HepG2 (cell line): ENCODE data around the gene PHF2. TPM values are rescaled to one million over a fixed set of nuclear protein-coding genes. Genes with fewer than 3 reads are reported as not detected.
"Not testable (repeated sequence)": the region's sequence is repeated elsewhere in the genome, so short reads cannot be mapped to it uniquely, and the experiment has no call there.

ENCODE experiments used
- ATAC-seq: fragments of 200-7000 bp; cut with Tn5 transposase; 3 replicates; pipeline ENCODE4 v1.9.1; 2020; ENCODE audit warnings: mild to moderate bottlenecking, moderate library complexity
- BruUV-seq: library from RNA; stranded (reverse); fragments of 400-500 nt; replicated peaks from 2 replicates; lab custom pipeline; 2021; lab: Mats Ljungman, UMichigan
- CTCF ChIA-PET: fragments of 300-600 bp; formaldehyde crosslinking; extraction: SDS; loops from one replicate; lab custom pipeline; 2021; ENCODE audit warnings: low total read pairs, inconsistent platforms, low intra/inter-chr PET ratio; lab: Yijun Ruan, JAX
- POLR2A ChIA-PET: fragments of 350-600 bp; sonication (Branson Sonifier 250); formaldehyde crosslinking; loops from one replicate; lab custom pipeline; 2020; ENCODE audit warnings: antibody characterized with exemption, inconsistent platforms; lab: Yijun Ruan, JAX
- DNase-seq: peaks from one replicate; pipeline ENCODE4 v3.0.0-alpha.2; 2015; ENCODE audit warnings: low spot score
- FAIRE-seq: peaks from 3 replicates; lab custom pipeline; 2011; peaks lifted over from hg19 to GRCh38; lab: Jason Lieb, UNC
- H2AFZ ChIP-seq: one replicate; pipeline ENCODE4 v1.6.1; 2011; ENCODE audit warnings: low read length, inconsistent platforms
- H3K27ac ChIP-seq: fragments of 300-600 bp; 3 replicates; pipeline ENCODE4 v1.8.0; 2011; ENCODE audit warnings: mixed run types, mild to moderate bottlenecking, mixed read lengths, low read length, inconsistent platforms; ENCODE audit not compliant: insufficient read depth; ENCODE audit errors: extremely low read length
- H3K27me3 ChIP-seq, 2 experiments: fragments of 200-600 bp in 1 of 2; 2 replicates in 1 of 2; 3 replicates in 1 of 2; pipeline versions ENCODE4 v1.6.0 to v1.8.0; 2011; ENCODE audit warnings: low read length in 2 of 2, mild to moderate bottlenecking in 2 of 2, moderate library complexity in 2 of 2, inconsistent platforms in 1 of 2; ENCODE audit not compliant: insufficient read depth in 2 of 2, control insufficient read depth in 1 of 2
- H3K36me3 ChIP-seq, 2 experiments: fragments of 200-600 bp in 1 of 2; replicated peaks in 1 of 2; 2 replicates in 1 of 2; 3 replicates in 1 of 2; pipeline versions ENCODE4 v1.5.1 to v1.8.0; 2011; ENCODE audit warnings: low read length in 2 of 2, inconsistent platforms in 1 of 2; ENCODE audit not compliant: insufficient read depth in 2 of 2, control insufficient read depth in 1 of 2
- H3K4me1 ChIP-seq: 2 replicates; pipeline ENCODE4 v1.5.1; 2012; ENCODE audit warnings: low read length, inconsistent platforms; ENCODE audit not compliant: insufficient read depth
- H3K4me2 ChIP-seq: 2 replicates; pipeline ENCODE4 v1.6.0; 2011; ENCODE audit warnings: low read depth, low read length, inconsistent platforms
- H3K4me3 ChIP-seq, 3 experiments: fragments of 200-600 bp in 1 of 3; sonication (generic), shearing (Covaris generic) in 1 of 3; replicated peaks in 1 of 3; 2 replicates each; pipeline ENCODE4 v1.5.1; 2011 to 2016; ENCODE audit warnings: low read length in 3 of 3, inconsistent platforms in 2 of 3, low read depth in 2 of 3, mild to moderate bottlenecking in 2 of 3, control low read depth in 1 of 3, mixed read lengths in 1 of 3; ENCODE audit not compliant: insufficient read depth in 1 of 3
- H3K79me2 ChIP-seq: one replicate; pipeline ENCODE4 v1.6.1; 2011; ENCODE audit warnings: low read length, inconsistent platforms; ENCODE audit not compliant: insufficient read depth
- H3K9ac ChIP-seq: 2 replicates; pipeline ENCODE4 v1.6.0; 2011; ENCODE audit warnings: mild to moderate bottlenecking, low read depth, low read length, inconsistent platforms; ENCODE audit not compliant: insufficient read depth
- H3K9me3 ChIP-seq: 2 replicates; pipeline ENCODE4 v1.5.1; 2012; ENCODE audit warnings: mild to moderate bottlenecking, low read length
- H4K20me1 ChIP-seq: 2 replicates; pipeline ENCODE4 v1.6.0; 2011; ENCODE audit warnings: inconsistent platforms, mild to moderate bottlenecking, low read length, moderate library complexity; ENCODE audit not compliant: insufficient read depth
- WGBS: methylation state at CpG from one replicate; pipeline ENCODE4 v1.1.6; 2017; ENCODE audit warnings: low lambda C conversion rate; 5-methylcytosine and 5-hydroxymethylcytosine counted together
- in situ Hi-C: cut with HindIII; loops from 2 replicates; pipeline ENCODE4 v1.10.0; 2017; ENCODE audit warnings: low pct_unique_long_range_greater_than_20kb; ENCODE audit not compliant: extremely low pct_ligation_motif_present
- intact Hi-C: fragments of 100-400 bp; cut with micrococcal nuclease; formaldehyde crosslinking; loops from one replicate; pipeline ENCODE4 v1.10.0; 2022; ENCODE audit not compliant: unreplicated experiment
- polyA plus RNA-seq, 8 experiments: library from polyadenylated mRNA; depleted of rRNA in 3 of 8; stranded (reverse) in 7 of 8; unstranded in 1 of 8; fragments of >200 nt; fragmentation: Illumina TruSeq in 4 of 8; extraction: Trizol in 4 of 8; gene quantifications; 2 replicates each; pipeline versions ENCODE4 v1.2.1 to v1.2.3, GENCODE V29; 2011 to 2016; ENCODE audit warnings: low read depth in 4 of 8, missing spikeins in 1 of 8, mixed read lengths in 1 of 8; ENCODE audit not compliant: insufficient read depth in 1 of 8
- total RNA-seq, 5 experiments: library from RNA; depleted of rRNA; stranded (reverse); fragments of >200 nt; fragmentation: Illumina TruSeq; extraction: Trizol; gene quantifications; 2 replicates each; pipeline ENCODE4 v1.2.3, GENCODE V29; 2016; ENCODE audit warnings: low read depth in 1 of 5
- TF ChIP-seq, protein P1 (sequence below): sonication (generic); formaldehyde crosslinking; IDR thresholded peaks from one replicate; pipeline ENCODE4 v1.5.1; 2020; ENCODE audit warnings: mild to moderate bottlenecking, missing genetic modification reagents; ENCODE audit errors: not compliant biosample characterization

PHF2 gene
- total and polyA plus RNA-seq, 2 of the 13 experiments (the other 11 are each of a cell fraction or from before 2014, with no cell fraction given) = 6.6 to 9.1 TPM

DNA sequence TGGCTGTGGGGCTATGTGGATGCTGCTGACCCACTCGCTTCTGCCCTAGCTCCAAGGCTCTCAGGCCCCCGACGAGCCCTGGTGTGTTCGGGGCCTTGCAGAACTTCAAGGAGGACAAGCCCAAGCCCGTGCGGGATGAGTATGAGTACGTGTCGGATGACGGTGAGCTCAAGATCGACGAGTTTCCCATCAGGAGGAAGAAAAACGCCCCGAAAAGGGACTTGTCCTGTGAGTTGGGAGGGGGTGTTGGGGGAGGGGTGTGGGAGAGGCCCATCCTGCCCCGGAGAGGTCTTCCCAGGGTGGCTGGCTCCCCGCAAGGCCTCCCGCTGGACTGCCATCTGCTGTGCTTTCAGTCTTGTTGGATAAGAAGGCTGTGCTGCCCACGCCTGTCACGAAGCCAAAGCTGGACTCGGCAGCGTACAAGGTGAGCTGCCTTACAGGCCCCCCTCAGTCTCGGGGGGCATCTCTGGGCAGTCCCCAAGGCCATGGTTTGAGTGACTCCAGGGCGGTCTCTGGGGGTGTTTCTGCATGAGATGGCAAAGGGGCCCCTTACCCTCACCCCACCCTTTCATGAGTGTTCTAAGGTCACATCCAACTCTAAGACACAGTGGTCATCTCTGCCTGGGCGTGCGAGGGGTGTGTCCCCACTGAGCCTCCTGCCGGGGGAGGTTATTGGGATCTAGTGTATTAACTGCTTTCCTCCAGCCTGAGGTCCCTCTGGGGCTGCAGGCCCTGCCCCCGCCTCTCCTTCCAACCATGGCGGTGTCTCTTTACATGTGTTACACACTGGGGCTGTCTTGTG, 89.5 kb downstream of the PHF2 start (continued):
- TF ChIP-seq, protein P1, sequence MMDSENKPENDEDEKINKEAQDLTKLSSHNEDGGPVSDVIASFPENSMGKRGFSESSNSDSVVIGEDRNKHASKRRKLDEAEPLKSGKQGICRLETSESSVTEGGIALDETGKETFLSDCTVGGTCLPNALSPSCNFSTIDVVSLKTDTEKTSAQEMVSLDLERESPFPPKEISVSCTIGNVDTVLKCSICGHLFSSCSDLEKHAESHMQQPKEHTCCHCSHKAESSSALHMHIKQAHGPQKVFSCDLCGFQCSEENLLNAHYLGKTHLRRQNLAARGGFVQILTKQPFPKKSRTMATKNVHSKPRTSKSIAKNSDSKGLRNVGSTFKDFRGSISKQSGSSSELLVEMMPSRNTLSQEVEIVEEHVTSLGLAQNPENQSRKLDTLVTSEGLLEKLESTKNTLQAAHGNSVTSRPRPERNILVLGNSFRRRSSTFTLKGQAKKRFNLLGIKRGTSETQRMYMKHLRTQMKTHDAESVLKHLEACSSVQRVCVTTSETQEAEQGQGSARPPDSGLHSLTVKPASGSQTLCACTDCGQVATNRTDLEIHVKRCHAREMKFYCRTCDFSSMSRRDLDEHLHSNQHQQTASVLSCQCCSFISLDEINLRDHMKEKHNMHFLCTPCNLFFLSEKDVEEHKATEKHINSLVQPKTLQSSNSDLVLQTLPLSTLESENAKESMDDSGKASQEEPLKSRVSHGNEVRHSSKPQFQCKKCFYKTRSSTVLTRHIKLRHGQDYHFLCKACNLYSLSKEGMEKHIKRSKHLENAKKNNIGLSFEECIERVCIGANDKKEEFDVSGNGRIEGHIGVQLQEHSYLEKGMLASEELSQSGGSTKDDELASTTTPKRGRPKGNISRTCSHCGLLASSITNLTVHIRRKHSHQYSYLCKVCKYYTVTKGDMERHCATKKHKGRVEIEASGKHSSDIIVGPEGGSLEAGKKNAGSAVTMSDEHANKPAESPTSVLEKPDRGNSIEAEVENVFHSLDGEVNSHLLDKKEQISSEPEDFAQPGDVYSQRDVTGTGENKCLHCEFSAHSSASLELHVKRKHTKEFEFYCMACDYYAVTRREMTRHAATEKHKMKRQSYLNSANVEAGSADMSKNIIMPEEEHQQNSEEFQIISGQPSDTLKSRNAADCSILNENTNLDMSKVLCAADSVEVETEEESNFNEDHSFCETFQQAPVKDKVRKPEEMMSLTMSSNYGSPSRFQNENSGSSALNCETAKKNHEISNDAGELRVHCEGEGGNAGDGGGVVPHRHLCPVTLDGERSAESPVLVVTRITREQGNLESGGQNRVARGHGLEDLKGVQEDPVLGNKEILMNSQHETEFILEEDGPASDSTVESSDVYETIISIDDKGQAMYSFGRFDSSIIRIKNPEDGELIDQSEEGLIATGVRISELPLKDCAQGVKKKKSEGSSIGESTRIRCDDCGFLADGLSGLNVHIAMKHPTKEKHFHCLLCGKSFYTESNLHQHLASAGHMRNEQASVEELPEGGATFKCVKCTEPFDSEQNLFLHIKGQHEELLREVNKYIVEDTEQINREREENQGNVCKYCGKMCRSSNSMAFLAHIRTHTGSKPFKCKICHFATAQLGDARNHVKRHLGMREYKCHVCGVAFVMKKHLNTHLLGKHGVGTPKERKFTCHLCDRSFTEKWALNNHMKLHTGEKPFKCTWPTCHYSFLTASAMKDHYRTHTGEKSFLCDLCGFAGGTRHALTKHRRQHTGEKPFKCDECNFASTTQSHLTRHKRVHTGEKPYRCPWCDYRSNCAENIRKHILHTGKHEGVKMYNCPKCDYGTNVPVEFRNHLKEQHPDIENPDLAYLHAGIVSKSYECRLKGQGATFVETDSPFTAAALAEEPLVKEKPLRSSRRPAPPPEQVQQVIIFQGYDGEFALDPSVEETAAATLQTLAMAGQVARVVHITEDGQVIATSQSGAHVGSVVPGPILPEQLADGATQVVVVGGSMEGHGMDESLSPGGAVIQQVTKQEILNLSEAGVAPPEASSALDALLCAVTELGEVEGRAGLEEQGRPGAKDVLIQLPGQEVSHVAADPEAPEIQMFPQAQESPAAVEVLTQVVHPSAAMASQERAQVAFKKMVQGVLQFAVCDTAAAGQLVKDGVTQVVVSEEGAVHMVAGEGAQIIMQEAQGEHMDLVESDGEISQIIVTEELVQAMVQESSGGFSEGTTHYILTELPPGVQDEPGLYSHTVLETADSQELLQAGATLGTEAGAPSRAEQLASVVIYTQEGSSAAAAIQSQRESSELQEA (CRISPR knock-in tag) = no peak

DNA sequence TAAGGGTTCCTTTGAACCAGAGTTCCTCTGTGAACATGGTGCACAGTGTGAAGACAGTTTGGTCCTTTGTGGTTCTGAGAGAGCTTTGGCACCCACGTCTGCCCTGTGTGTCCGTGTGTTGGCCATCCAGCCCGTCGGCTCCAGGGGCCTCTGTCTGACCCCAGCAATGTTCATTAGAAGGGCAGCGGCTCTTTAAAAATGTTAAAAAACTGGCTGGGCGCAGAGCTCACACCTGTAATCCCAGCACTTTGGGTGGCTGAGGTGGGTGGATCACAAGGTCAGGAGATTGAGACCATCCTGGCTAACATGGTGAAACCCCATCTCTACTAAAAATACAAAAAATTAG, 90.0 kb downstream of the PHF2 start:
- 100% methylated on average over 5 of the region's 6 CpGs for WGBS

More for the DNA sequence above, 90.0 kb downstream of the PHF2 start:
- H2AFZ ChIP-seq, H3K27ac ChIP-seq, H3K79me2 ChIP-seq, DNase-seq, H3K9me3 ChIP-seq, H3K4me1 ChIP-seq, H3K36me3 ChIP-seq, intact Hi-C loops, H3K4me2 ChIP-seq, H4K20me1 ChIP-seq, CTCF ChIA-PET, BruUV-seq, H3K9ac ChIP-seq, ATAC-seq, FAIRE-seq, in situ Hi-C loops, POLR2A ChIA-PET, H3K4me3 ChIP-seq, H3K27me3 ChIP-seq: not testable (repeated sequence)
